PFSK-1 (cell line): ENCODE measurements around the gene FAM81A.

Source experiments
- POLR2AphosphoS5 ChIP-seq: IDR thresholded peaks from 2 replicates; pipeline ENCODE4 v1.6.1; 2012; ENCODE audit warnings: low read depth, mild to moderate bottlenecking, control low read depth, low read length, moderate library complexity
- REST ChIP-seq, 2 experiments: IDR thresholded peaks; 2 replicates each; pipeline versions ENCODE4 v1.6.1 to v1.8.0; 2011 to 2012; ENCODE audit warnings: low read depth in 2 of 2, low read length in 2 of 2, control low read depth in 1 of 2, inconsistent platforms in 1 of 2, mild to moderate bottlenecking in 1 of 2, moderate library complexity in 1 of 2; ENCODE audit not compliant: insufficient read depth in 1 of 2
- TAF1 ChIP-seq: IDR thresholded peaks from 2 replicates; pipeline ENCODE4 v1.6.1; 2012; ENCODE audit warnings: low read length, control low read depth, borderline replicate concordance; ENCODE audit not compliant: insufficient read depth

GRCh38 chr15:59438625-59439290 is 772 bp downstream of the FAM81A start:
- TF ChIP-seq POLR2AphosphoS5, result no peak
- no peak for TF ChIP-seq TAF1
- TF ChIP-seq REST (IDR thresholded peaks at IDR 0.05; ENCODE audit: insufficient read depth in 1 of 2, low read depth in 2 of 2, low read length in 2 of 2), result no peak
